WTC11 (cell line): Measurements from ENCODE around the gene ZNF423. TPM values are rescaled to one million over a fixed set of nuclear protein-coding genes. Genes with fewer than 3 reads are reported as not detected.

Source experiments
- ATAC-seq: fragments of 200-7000 bp; cut with Tn5 transposase; 2 replicates; pipeline ENCODE4 v1.10.0; 2021; ENCODE audit warnings: mild to moderate bottlenecking, moderate library complexity
- CTCF ChIA-PET: fragments of 300-600 bp; sonication (Branson Sonifier 250); formaldehyde crosslinking; loops from one replicate; lab custom pipeline; 2021; ENCODE audit warnings: antibody characterized with exemption; lab: Charles Lee
- POLR2A ChIA-PET: fragments of 350-600 bp; sonication (Branson Sonifier 250); formaldehyde crosslinking; loops from one replicate; lab custom pipeline; 2021; ENCODE audit warnings: antibody characterized with exemption; lab: Charles Lee
- DNase-seq: peaks from one replicate; pipeline ENCODE4 v3.0.0; 2021; ENCODE audit warnings: low spot score
- H3K27ac Mint-ChIP-seq: 2 replicates; pipeline ENCODE4 v1.8.0; 2021; ENCODE audit warnings: mixed read lengths
- H3K27me3 Mint-ChIP-seq: 2 replicates; pipeline ENCODE4 v1.8.0; 2021; ENCODE audit warnings: low read depth, mild to moderate bottlenecking, moderate library complexity, mixed read lengths
- H3K36me3 Mint-ChIP-seq: 2 replicates; pipeline ENCODE4 v1.8.0; 2021; ENCODE audit warnings: mixed read lengths
- H3K4me1 Mint-ChIP-seq: 2 replicates; pipeline ENCODE4 v1.8.0; 2022; ENCODE audit warnings: mixed read lengths
- H3K4me3 Mint-ChIP-seq: 2 replicates; pipeline ENCODE4 v1.8.0; 2021; ENCODE audit warnings: mild to moderate bottlenecking, moderate library complexity, mixed read lengths
- H3K9me3 Mint-ChIP-seq: 2 replicates; pipeline ENCODE4 v1.8.0; 2021; ENCODE audit warnings: mixed read lengths
- ATF2 ChIP-seq: sonication (generic); formaldehyde crosslinking; IDR thresholded peaks from 2 replicates; pipeline ENCODE4 v1.8.1; 2022; ENCODE audit warnings: low read depth, missing genetic modification reagents, borderline replicate concordance
- E2F4 ChIP-seq: sonication (generic); formaldehyde crosslinking; IDR thresholded peaks from 2 replicates; pipeline ENCODE4 v1.8.1; 2022; ENCODE audit warnings: low read depth, mild to moderate bottlenecking, moderate library complexity, missing genetic modification reagents, borderline replicate concordance
- FOXJ3 ChIP-seq: sonication (generic); formaldehyde crosslinking; IDR thresholded peaks from 2 replicates; pipeline ENCODE4 v1.9.0; 2021; ENCODE audit warnings: missing genetic modification reagents, mild to moderate bottlenecking, borderline replicate concordance
- FOXP4 ChIP-seq: sonication (generic); formaldehyde crosslinking; IDR thresholded peaks from 2 replicates; pipeline ENCODE4 v1.8.0; 2022; ENCODE audit warnings: mild to moderate bottlenecking, missing genetic modification reagents
- NR2C2 ChIP-seq: sonication (generic); formaldehyde crosslinking; IDR thresholded peaks from 2 replicates; pipeline ENCODE4 v1.8.0; 2022; ENCODE audit warnings: mild to moderate bottlenecking, missing genetic modification reagents
- PRRX2 ChIP-seq: fragments of 250-450 bp; sonication (Bioruptor Pico); IDR thresholded peaks from 2 replicates; pipeline ENCODE4 v1.8.0; 2021; ENCODE audit warnings: mild to moderate bottlenecking
- SP1 ChIP-seq: sonication (generic); formaldehyde crosslinking; conservative IDR thresholded peaks from 2 replicates; pipeline ENCODE4 v1.8.1; 2022; ENCODE audit warnings: missing genetic modification reagents
- STAT6 ChIP-seq: sonication (generic); formaldehyde crosslinking; conservative IDR thresholded peaks from 2 replicates; pipeline ENCODE4 v1.8.1; 2023; ENCODE audit warnings: mild to moderate bottlenecking, low read depth, missing genetic modification reagents, moderate library complexity
- TEAD1 ChIP-seq: sonication (generic); formaldehyde crosslinking; IDR thresholded peaks from 2 replicates; pipeline ENCODE4 v1.8.0; 2022; ENCODE audit warnings: mild to moderate bottlenecking, missing genetic modification reagents
- total RNA-seq: library from RNA; stranded (reverse); gene quantifications from 3 replicates; pipeline ENCODE4 v1.2.3, GENCODE V29; 2021
- TF ChIP-seq, protein P1 (sequence below): sonication (generic); formaldehyde crosslinking; IDR thresholded peaks from 2 replicates; pipeline ENCODE4 v1.8.0; 2023; ENCODE audit warnings: missing genetic modification reagents, mild to moderate bottlenecking, borderline replicate concordance
- TF ChIP-seq, protein P2 (sequence below): fragments of 250-450 bp; sonication (Bioruptor Pico); IDR thresholded peaks from 2 replicates; pipeline ENCODE4 v1.8.0; 2021; ENCODE audit warnings: mild to moderate bottlenecking
- TF ChIP-seq, protein P3 (sequence below): fragments of 200-600 bp; IDR thresholded peaks from 2 replicates; pipeline ENCODE4 v1.8.0; 2022; ENCODE audit warnings: antibody characterized with exemption

The ZNF423 gene
- total RNA-seq, 1 experiment from 2014 or later = 38.8 TPM

DNA sequence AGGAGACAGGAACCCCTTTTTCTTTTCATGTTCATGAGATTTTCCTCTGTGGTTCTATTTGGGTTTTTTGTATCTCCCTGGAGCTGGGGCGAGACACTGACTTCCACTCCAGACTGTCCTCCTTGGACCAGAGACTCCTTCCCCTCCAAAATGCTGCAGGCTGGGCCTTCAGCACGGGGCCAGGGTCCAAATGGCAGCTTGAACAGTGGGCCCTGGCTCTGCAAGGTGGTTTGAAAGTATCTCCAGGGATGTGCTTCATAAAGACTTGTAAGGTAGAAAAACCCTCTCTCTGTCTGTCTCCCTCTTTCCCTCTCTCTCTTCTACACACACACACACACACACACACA is 236.1 kb downstream of the ZNF423 start:
- no peak for ATAC-seq
- Mint-ChIP-seq H3K27me3 (no peaks in the 10 kb centered on the region), H3K27ac (no peak overlapping the region), H3K9me3 (no peaks in the 10 kb centered on the region), H3K4me3 (no peak overlapping the region), H3K4me1 (peaks cover 15% of the 10 kb centered on the region), H3K36me3 (peaks cover 4% of the 10 kb centered on the region; the same call in 1 of the 2 replicates)
- ChIA-PET CTCF (no interaction called here), POLR2A (no interaction called here)
- TF ChIP-seq STAT6 (CRISPR knock-in tag) (no peak), NR2C2 (CRISPR knock-in tag) (no peak), TEAD1 (no peak), ATF2 (CRISPR knock-in tag) (no peak), PRRX2 (CRISPR knock-in tag) (no peak), FOXP4 (CRISPR knock-in tag) (no peak), SP1 (CRISPR knock-in tag) (no peak), E2F4 (CRISPR knock-in tag) (no peak), FOXJ3 (no peak)
- TF ChIP-seq, protein P1, sequence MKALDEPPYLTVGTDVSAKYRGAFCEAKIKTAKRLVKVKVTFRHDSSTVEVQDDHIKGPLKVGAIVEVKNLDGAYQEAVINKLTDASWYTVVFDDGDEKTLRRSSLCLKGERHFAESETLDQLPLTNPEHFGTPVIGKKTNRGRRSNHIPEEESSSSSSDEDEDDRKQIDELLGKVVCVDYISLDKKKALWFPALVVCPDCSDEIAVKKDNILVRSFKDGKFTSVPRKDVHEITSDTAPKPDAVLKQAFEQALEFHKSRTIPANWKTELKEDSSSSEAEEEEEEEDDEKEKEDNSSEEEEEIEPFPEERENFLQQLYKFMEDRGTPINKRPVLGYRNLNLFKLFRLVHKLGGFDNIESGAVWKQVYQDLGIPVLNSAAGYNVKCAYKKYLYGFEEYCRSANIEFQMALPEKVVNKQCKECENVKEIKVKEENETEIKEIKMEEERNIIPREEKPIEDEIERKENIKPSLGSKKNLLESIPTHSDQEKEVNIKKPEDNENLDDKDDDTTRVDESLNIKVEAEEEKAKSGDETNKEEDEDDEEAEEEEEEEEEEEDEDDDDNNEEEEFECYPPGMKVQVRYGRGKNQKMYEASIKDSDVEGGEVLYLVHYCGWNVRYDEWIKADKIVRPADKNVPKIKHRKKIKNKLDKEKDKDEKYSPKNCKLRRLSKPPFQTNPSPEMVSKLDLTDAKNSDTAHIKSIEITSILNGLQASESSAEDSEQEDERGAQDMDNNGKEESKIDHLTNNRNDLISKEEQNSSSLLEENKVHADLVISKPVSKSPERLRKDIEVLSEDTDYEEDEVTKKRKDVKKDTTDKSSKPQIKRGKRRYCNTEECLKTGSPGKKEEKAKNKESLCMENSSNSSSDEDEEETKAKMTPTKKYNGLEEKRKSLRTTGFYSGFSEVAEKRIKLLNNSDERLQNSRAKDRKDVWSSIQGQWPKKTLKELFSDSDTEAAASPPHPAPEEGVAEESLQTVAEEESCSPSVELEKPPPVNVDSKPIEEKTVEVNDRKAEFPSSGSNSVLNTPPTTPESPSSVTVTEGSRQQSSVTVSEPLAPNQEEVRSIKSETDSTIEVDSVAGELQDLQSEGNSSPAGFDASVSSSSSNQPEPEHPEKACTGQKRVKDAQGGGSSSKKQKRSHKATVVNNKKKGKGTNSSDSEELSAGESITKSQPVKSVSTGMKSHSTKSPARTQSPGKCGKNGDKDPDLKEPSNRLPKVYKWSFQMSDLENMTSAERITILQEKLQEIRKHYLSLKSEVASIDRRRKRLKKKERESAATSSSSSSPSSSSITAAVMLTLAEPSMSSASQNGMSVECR (CRISPR knock-in tag) = no peak
- TF ChIP-seq, protein P2, sequence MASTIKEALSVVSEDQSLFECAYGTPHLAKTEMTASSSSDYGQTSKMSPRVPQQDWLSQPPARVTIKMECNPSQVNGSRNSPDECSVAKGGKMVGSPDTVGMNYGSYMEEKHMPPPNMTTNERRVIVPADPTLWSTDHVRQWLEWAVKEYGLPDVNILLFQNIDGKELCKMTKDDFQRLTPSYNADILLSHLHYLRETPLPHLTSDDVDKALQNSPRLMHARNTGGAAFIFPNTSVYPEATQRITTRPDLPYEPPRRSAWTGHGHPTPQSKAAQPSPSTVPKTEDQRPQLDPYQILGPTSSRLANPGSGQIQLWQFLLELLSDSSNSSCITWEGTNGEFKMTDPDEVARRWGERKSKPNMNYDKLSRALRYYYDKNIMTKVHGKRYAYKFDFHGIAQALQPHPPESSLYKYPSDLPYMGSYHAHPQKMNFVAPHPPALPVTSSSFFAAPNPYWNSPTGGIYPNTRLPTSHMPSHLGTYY = no peak
- TF ChIP-seq, protein P3, sequence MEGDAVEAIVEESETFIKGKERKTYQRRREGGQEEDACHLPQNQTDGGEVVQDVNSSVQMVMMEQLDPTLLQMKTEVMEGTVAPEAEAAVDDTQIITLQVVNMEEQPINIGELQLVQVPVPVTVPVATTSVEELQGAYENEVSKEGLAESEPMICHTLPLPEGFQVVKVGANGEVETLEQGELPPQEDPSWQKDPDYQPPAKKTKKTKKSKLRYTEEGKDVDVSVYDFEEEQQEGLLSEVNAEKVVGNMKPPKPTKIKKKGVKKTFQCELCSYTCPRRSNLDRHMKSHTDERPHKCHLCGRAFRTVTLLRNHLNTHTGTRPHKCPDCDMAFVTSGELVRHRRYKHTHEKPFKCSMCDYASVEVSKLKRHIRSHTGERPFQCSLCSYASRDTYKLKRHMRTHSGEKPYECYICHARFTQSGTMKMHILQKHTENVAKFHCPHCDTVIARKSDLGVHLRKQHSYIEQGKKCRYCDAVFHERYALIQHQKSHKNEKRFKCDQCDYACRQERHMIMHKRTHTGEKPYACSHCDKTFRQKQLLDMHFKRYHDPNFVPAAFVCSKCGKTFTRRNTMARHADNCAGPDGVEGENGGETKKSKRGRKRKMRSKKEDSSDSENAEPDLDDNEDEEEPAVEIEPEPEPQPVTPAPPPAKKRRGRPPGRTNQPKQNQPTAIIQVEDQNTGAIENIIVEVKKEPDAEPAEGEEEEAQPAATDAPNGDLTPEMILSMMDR = no peak
- DNase-seq = no peak
